A673 (cell line): Measurements from ENCODE around the gene CEND1. TPM values are rescaled to one million over a fixed set of nuclear protein-coding genes. Genes with fewer than 3 reads are reported as not detected.
A peak's percentile ranks its signal among the peaks of the same experiment; 100 is the strongest.

Experiments used
- BruUV-seq: library from RNA; stranded (reverse); fragments of 400-500 nt; replicated peaks from 2 replicates; lab custom pipeline; 2021; lab: Mats Ljungman, UMichigan
- CTCF ChIA-PET: fragments of 300-600 bp; sonication (Branson Sonifier 250); formaldehyde crosslinking; loops from one replicate; lab custom pipeline; 2022; ENCODE audit warnings: antibody characterized with exemption; lab: Charles Lee
- POLR2A ChIA-PET: fragments of 300-600 bp; sonication (Branson Sonifier 250); formaldehyde crosslinking; loops from one replicate; lab custom pipeline; 2022; ENCODE audit warnings: antibody characterized with exemption; ENCODE audit not compliant: low non-redundant PET; lab: Charles Lee
- DNase-seq: peaks from one replicate; pipeline ENCODE4 v3.0.0-alpha.2; 2015; ENCODE audit warnings: low spot score
- H3K27ac ChIP-seq: fragments of 200-600 bp; sonication (generic); 2 replicates; pipeline ENCODE4 v1.5.1; 2016; ENCODE audit warnings: mixed run types, low read depth, mild to moderate bottlenecking, mixed read lengths, antibody characterized with exemption, low read length; ENCODE audit not compliant: poor library complexity, severe bottlenecking
- H3K27me3 ChIP-seq: fragments of 200-600 bp; sonication (generic); replicated peaks from 2 replicates; pipeline ENCODE4 v1.6.1; 2017; ENCODE audit warnings: mixed run types, low read depth, mild to moderate bottlenecking, mixed read lengths, antibody characterized with exemption, low read length; ENCODE audit not compliant: insufficient read depth, poor library complexity
- H3K36me3 ChIP-seq: fragments of 200-600 bp; sonication (generic); 2 replicates; pipeline ENCODE4 v1.6.1; 2016; ENCODE audit warnings: mixed run types, mild to moderate bottlenecking, mixed read lengths, antibody characterized with exemption, low read length; ENCODE audit not compliant: insufficient read depth, poor library complexity, severe bottlenecking
- H3K4me1 ChIP-seq: fragments of 200-600 bp; sonication (generic); 2 replicates; pipeline ENCODE4 v1.6.1; 2017; ENCODE audit warnings: mixed run types, mild to moderate bottlenecking, mixed read lengths, antibody characterized with exemption, low read length; ENCODE audit not compliant: insufficient read depth, poor library complexity, severe bottlenecking
- H3K4me3 ChIP-seq: fragments of 200-600 bp; sonication (generic); 2 replicates; pipeline ENCODE4 v1.5.1; 2016; ENCODE audit warnings: low read depth, mixed run types, mild to moderate bottlenecking, mixed read lengths, low read length; ENCODE audit not compliant: poor library complexity, severe bottlenecking
- H3K9me3 ChIP-seq: fragments of 200-600 bp; sonication (generic); 2 replicates; pipeline ENCODE4 v1.6.1; 2016; ENCODE audit warnings: mixed run types, low read depth, mild to moderate bottlenecking, mixed read lengths, antibody characterized with exemption, low read length; ENCODE audit not compliant: poor library complexity, severe bottlenecking
- EZH2 ChIP-seq: fragments of 200-600 bp; sonication (generic); IDR thresholded peaks from 2 replicates; pipeline ENCODE4 v1.6.1; 2017; ENCODE audit warnings: borderline replicate concordance, low read depth, mild to moderate bottlenecking, mixed read lengths, antibody characterized with exemption, low read length; ENCODE audit not compliant: poor library complexity, severe bottlenecking
- intact Hi-C: fragments of 100-400 bp; cut with micrococcal nuclease; formaldehyde crosslinking; loops from one replicate; pipeline ENCODE4 v1.10.0; 2022; ENCODE audit not compliant: unreplicated experiment
- total RNA-seq: library from RNA; stranded (reverse); gene quantifications from 2 replicates; pipeline ENCODE4 v1.2.3, GENCODE V29; 2021
- TF ChIP-seq, protein P1 (sequence below): fragments of 300-800, 200-600 bp; sonication (generic); conservative IDR thresholded peaks from 2 replicates; pipeline ENCODE4 v1.5.1; 2017; ENCODE audit warnings: low read depth, mild to moderate bottlenecking, antibody characterized with exemption, low read length, moderate library complexity, mixed read lengths

Gene CEND1
- total RNA-seq, 1 experiment from 2014 or later: 0.52 TPM

GRCh38 chr11:800473-800872, 10.6 kb upstream of the CEND1 start:
- no TSS peak for BruUV-seq
- intact Hi-C loops: no loop called here
- peaks cover 13% of the 10 kb centered on the region for H3K36me3 ChIP-seq
- no peak overlapping the region for H3K4me3 ChIP-seq
- no peaks in the 10 kb centered on the region for H3K27me3 ChIP-seq
- H3K9me3 ChIP-seq: no peaks in the 10 kb centered on the region
- no peak overlapping the region for H3K27ac ChIP-seq
- TF ChIP-seq, protein P1, sequence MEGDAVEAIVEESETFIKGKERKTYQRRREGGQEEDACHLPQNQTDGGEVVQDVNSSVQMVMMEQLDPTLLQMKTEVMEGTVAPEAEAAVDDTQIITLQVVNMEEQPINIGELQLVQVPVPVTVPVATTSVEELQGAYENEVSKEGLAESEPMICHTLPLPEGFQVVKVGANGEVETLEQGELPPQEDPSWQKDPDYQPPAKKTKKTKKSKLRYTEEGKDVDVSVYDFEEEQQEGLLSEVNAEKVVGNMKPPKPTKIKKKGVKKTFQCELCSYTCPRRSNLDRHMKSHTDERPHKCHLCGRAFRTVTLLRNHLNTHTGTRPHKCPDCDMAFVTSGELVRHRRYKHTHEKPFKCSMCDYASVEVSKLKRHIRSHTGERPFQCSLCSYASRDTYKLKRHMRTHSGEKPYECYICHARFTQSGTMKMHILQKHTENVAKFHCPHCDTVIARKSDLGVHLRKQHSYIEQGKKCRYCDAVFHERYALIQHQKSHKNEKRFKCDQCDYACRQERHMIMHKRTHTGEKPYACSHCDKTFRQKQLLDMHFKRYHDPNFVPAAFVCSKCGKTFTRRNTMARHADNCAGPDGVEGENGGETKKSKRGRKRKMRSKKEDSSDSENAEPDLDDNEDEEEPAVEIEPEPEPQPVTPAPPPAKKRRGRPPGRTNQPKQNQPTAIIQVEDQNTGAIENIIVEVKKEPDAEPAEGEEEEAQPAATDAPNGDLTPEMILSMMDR: no peak
- no peak for TF ChIP-seq EZH2
- ChIA-PET CTCF (no interaction called here), POLR2A (no interaction called here)
- no peak for DNase-seq
- peaks cover 5% of the 10 kb centered on the region for H3K4me1 ChIP-seq

DNA sequence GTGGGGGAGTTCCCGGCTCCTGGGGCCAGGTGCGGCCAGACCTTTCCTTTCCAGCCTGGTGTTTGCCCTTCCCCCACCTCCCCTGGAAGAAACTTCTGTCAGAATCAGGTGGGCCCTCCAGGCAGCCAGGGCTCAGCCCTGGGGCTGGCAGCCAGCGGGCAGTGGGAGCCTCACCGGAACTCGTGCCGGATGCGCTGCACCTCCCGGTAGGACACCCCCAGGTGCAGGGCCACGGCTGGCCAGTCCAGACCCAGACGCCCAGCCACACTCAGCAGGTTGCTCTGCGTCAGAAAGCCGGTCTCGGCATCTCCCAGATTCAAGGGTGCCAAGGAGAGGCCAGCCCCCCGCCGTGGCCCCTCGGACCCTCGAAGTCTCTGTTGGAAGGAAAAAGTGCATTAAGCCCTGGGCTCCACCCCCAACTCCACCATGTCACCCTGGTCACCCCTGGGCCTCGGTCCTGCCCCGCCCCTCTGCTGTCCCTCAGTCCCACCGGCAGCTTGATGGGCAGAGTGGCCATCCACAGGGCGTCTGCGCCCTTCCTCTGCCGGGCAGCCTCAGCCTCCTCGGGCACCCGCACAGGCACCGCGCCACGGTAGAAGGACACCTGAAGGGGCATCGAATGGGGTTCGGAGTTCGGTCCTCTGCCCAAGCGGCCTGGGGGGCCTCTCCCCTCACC, 9.9 kb upstream of the CEND1 start:
- Histone ChIP-seq H3K4me3 (no peak overlapping the region), H3K9me3 (no peaks in the 10 kb centered on the region), H3K36me3 (peaks cover 13% of the 10 kb centered on the region), H3K4me1 (peaks cover 7% of the 10 kb centered on the region), H3K27me3 (no peaks in the 10 kb centered on the region), H3K27ac (no peak overlapping the region)
- DNase-seq: no peak
- CTCF ChIA-PET: no interaction called here
- no peak for TF ChIP-seq EZH2
- TF ChIP-seq, protein P1: no peak
- no TSS peak for BruUV-seq
- intact Hi-C loops: no loop called here
- POLR2A ChIA-PET: no interaction called here

GRCh38 chr11:798093-798713, 8.3 kb upstream of the CEND1 start, which contains the start of gene SLC25A22:
Gene SLC25A22 (minus strand): TSS chr11:798281. CDS start chr11:795006, 3,275 bp downstream.
- peaks cover 16% of the 10 kb centered on the region for H3K36me3 ChIP-seq
- H3K4me3 ChIP-seq: peak within 1 kb of the TSS; percentile 75
- ChIA-PET CTCF (no interaction called here), POLR2A (no interaction called here)
- H3K27ac ChIP-seq: peak within 1 kb of the TSS; percentile 89
- BruUV-seq: no TSS peak
- peak; percentile 89 for DNase-seq
- intact Hi-C loops: no loop called here
- peaks cover 7% of the 10 kb centered on the region for H3K4me1 ChIP-seq
- TF ChIP-seq, protein P1: peak; percentile 63
- no peak for TF ChIP-seq EZH2
- no peaks in the 10 kb centered on the region for H3K27me3 ChIP-seq
- H3K9me3 ChIP-seq: no peaks in the 10 kb centered on the region
